GM10266 (cell line): ENCODE data around the gene SPDL1.

Experiments used
- DNase-seq: peaks from one replicate; pipeline ENCODE4 v3.0.0; 2012; ENCODE audit errors: extremely low spot score
- TF ChIP-seq, protein P1 (sequence below): IDR thresholded peaks from 2 replicates; pipeline ENCODE4 v1.5.1; 2012; ENCODE audit warnings: mild to moderate bottlenecking, low read depth; ENCODE audit not compliant: control insufficient read depth, insufficient read depth; ENCODE audit errors: missing control alignments

The SPDL1 gene, protein sequence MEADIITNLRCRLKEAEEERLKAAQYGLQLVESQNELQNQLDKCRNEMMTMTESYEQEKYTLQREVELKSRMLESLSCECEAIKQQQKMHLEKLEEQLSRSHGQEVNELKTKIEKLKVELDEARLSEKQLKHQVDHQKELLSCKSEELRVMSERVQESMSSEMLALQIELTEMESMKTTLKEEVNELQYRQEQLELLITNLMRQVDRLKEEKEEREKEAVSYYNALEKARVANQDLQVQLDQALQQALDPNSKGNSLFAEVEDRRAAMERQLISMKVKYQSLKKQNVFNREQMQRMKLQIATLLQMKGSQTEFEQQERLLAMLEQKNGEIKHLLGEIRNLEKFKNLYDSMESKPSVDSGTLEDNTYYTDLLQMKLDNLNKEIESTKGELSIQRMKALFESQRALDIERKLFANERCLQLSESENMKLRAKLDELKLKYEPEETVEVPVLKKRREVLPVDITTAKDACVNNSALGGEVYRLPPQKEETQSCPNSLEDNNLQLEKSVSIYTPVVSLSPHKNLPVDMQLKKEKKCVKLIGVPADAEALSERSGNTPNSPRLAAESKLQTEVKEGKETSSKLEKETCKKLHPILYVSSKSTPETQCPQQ

DNA sequence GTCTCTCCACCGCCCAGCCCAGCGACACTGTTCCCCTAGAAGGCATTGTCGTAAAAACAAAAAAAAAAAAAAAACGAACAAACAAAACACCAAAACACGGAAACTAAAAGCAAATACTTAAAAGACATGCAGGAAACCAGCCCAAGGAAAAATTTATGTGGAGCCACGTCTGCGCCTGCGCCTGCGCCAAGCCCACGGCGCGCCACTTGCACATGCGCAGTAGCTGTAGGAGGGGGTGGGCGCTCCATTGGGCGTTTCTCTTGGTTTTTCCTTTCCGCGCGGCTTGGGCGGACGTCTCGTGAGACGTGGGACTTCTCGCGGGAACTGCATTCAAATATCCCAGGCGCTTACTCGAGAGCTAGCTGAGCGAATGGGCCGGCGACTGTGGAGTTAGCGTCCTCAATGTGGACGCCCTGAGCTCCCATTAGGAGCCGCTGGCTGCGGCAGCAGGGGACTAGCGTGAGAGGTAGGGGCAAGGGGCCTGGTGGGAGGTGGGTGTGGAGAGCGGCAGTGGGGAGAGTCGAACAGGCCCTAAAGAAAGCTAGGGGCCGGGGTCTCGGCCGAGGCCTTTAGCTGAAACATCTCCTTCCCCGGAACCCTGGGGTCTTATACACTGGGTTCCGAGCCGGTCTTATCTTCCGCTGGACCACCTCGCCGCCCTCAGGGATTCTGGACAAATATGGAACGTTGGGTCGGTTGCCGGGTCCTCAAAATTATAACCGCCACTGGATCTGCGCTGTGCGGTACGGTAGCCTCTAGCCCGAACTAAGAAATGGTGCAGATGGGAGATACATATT lies at the start of gene SPDL1:
Gene SPDL1, plus strand, starts transcription at position 350 of the 797 bp plus-strand sequence. CDS start 4,644 bp downstream, outside the sequence.
- DNase-seq, result peak; percentile 87
- TF ChIP-seq, protein P1, sequence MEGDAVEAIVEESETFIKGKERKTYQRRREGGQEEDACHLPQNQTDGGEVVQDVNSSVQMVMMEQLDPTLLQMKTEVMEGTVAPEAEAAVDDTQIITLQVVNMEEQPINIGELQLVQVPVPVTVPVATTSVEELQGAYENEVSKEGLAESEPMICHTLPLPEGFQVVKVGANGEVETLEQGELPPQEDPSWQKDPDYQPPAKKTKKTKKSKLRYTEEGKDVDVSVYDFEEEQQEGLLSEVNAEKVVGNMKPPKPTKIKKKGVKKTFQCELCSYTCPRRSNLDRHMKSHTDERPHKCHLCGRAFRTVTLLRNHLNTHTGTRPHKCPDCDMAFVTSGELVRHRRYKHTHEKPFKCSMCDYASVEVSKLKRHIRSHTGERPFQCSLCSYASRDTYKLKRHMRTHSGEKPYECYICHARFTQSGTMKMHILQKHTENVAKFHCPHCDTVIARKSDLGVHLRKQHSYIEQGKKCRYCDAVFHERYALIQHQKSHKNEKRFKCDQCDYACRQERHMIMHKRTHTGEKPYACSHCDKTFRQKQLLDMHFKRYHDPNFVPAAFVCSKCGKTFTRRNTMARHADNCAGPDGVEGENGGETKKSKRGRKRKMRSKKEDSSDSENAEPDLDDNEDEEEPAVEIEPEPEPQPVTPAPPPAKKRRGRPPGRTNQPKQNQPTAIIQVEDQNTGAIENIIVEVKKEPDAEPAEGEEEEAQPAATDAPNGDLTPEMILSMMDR, result no peak

- no peak for DNase-seq
- TF ChIP-seq, protein P1, result no peak
These were observed 49.2 kb upstream of the SPDL1 start for GRCh38 chr5:169534311-169534880.

- no peak for DNase-seq
- TF ChIP-seq, protein P1, result no peak
These were observed 48.6 kb upstream of the SPDL1 start for GRCh38 chr5:169534939-169535338.

DNA sequence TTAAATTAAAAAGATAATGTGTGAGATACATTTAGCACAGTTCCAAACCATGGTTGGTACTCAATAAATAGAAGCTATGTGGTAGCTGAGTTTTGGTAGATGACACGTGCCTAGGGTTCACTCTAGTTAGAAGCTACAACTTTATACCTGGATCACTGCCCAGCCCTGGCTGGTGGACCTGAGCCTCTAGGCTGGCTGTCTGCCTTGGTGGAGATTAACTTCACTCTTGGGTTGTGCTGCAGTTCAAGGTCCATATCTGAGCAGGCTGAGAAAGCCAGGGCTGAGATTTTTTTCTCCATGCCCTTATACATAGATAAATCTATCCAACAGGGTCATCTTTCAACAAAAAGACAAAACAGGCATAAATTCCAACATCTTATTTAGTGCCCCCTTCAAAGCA lies 44.6 kb upstream of the SPDL1 start:
- DNase-seq, result no peak
- TF ChIP-seq, protein P1, result no peak

DNA sequence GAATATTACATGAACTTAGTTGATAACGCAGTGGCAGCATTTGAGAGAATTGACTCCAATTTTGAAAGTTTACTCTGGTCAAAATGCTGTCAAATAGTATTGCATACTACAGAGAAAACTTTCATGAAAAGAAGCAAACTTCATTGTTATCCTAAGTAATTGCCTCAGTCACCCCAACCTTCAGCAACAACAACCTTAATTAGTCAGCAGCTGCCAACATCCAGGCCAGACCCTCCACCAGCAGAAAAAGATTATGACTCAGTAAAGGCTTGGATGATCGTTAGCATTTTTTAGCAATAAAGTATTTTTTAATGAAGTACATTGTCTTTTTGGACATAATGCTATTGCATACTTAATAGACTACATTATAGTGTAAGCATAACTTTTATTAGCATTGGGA lies 40.8 kb upstream of the SPDL1 start:
- TF ChIP-seq, protein P1, result no peak
- DNase-seq, result no peak

- TF ChIP-seq, protein P1, result no peak
- DNase-seq, result no peak
These were observed 39.2 kb upstream of the SPDL1 start for GRCh38 chr5:169544264-169544950.
